Natural killer cell (primary cell): ENCODE measurements around the gene KRTAP4-6. TPM values are rescaled to one million over a fixed set of nuclear protein-coding genes. Genes with fewer than 3 reads are reported as not detected.
"Not testable (repeated sequence)": the region's sequence is repeated elsewhere in the genome, so short reads cannot be mapped to it uniquely, and the experiment has no call there.

Experiments used
- ATAC-seq, 3 donors: fragments of 150-1000 bp in 2 of 3; fragments of 200-7000 bp in 1 of 3; cut with Tn5 transposase; 1 replicate in 1 of 3; 2 replicates in 2 of 3; pipeline ENCODE4 v1.10.0; 2021; ENCODE audit warnings: mild to moderate bottlenecking in 2 of 3, moderate library complexity in 2 of 3
- DNase-seq, 2 donors: peaks; one replicate each; pipeline versions ENCODE4 v3.0.0 to v3.0.0-alpha.2; 2013 to 2021; ENCODE audit warnings: mixed read lengths in 1 of 2
- H3K27ac ChIP-seq: one replicate; pipeline ENCODE4 v1.5.1; 2013; ENCODE audit warnings: mild to moderate bottlenecking, low read length
- H3K27me3 ChIP-seq: one replicate; pipeline ENCODE4 v1.6.1; 2013; ENCODE audit warnings: low read length; ENCODE audit not compliant: control insufficient read depth, insufficient read depth
- H3K36me3 ChIP-seq: one replicate; pipeline ENCODE4 v1.6.1; 2013; ENCODE audit warnings: low read length; ENCODE audit not compliant: control insufficient read depth, insufficient read depth
- H3K4me1 ChIP-seq: one replicate; pipeline ENCODE4 v1.6.1; 2013; ENCODE audit warnings: low read length; ENCODE audit not compliant: control insufficient read depth, insufficient read depth
- H3K4me3 ChIP-seq: one replicate; pipeline ENCODE4 v1.5.1; 2013; ENCODE audit warnings: low read length
- H3K9me3 ChIP-seq: one replicate; pipeline ENCODE4 v1.6.1; 2013; ENCODE audit warnings: low read length; ENCODE audit not compliant: control insufficient read depth, insufficient read depth
- H3K27ac Mint-ChIP-seq, 2 donors: one replicate each; pipeline ENCODE4 v1.8.0; 2022; ENCODE audit warnings: mild to moderate bottlenecking in 2 of 2, mixed read lengths in 2 of 2, moderate library complexity in 1 of 2
- H3K27me3 Mint-ChIP-seq, 2 donors: one replicate each; pipeline ENCODE4 v1.8.0; 2022; ENCODE audit warnings: low read depth in 2 of 2, mixed read lengths in 2 of 2
- H3K36me3 Mint-ChIP-seq: one replicate; pipeline ENCODE4 v1.8.0; 2022; ENCODE audit warnings: mixed read lengths
- H3K4me1 Mint-ChIP-seq, 2 donors: one replicate each; pipeline ENCODE4 v1.8.0; 2022; ENCODE audit warnings: mixed read lengths in 2 of 2
- H3K4me3 Mint-ChIP-seq: one replicate; pipeline ENCODE4 v1.8.0; 2022; ENCODE audit warnings: mild to moderate bottlenecking, moderate library complexity, mixed read lengths
- H3K9me3 Mint-ChIP-seq, 2 donors: one replicate each; pipeline ENCODE4 v1.8.0; 2022; ENCODE audit warnings: mixed read lengths in 2 of 2
- CTCF ChIP-seq: fragments of 200-600 bp; IDR thresholded peaks from one replicate; pipeline ENCODE4 v1.8.0; 2022; ENCODE audit warnings: antibody characterized with exemption
- WGBS: methylation state at CpG from one replicate; pipeline ENCODE4 v1.1.7; 2013; ENCODE audit warnings: missing lambda C conversion rate; ENCODE audit not compliant: insufficient coverage; 5-methylcytosine and 5-hydroxymethylcytosine counted together
- intact Hi-C: fragments of 100-400 bp; cut with micrococcal nuclease; formaldehyde crosslinking; loops from one replicate; pipeline ENCODE4 v1.14.2; 2022
- total RNA-seq, 4 donors: library from RNA; stranded (reverse); fragments of 120-200 nt in 1 of 4; gene quantifications; one replicate each; pipeline versions ENCODE4 v1.2.3 to v1.2.4, GENCODE V29; 2013 to 2022

Gene KRTAP4-6
- total RNA-seq, 3 donors from 2014 or later (not counting 1 experiment from before 2014, with no cell fraction given) = not detected

- DNase-seq (no peak), ATAC-seq (no peak)
- peaks cover 11 to 34% of the 10 kb centered on the region in 2 donors for H3K27me3 Mint-ChIP-seq
- Histone ChIP-seq H3K27ac (no peak overlapping the region), H3K4me1 (no peaks in the 10 kb centered on the region), H3K27me3 (no peaks in the 10 kb centered on the region), H3K4me3 (no peak overlapping the region), H3K9me3 (no peaks in the 10 kb centered on the region), H3K36me3 (no peaks in the 10 kb centered on the region)
- WGBS = 84% methylated on average over 7 of the region's 7 CpGs
- H3K9me3 Mint-ChIP-seq = no peaks in the 10 kb centered on the region
- no peaks in the 10 kb centered on the region for H3K36me3 Mint-ChIP-seq
- intact Hi-C loops = no loop called here
- no peak overlapping the region for H3K4me3 Mint-ChIP-seq
- no peak for TF ChIP-seq CTCF
- H3K4me1 Mint-ChIP-seq = no peaks in the 10 kb centered on the region
- H3K27ac Mint-ChIP-seq = no peak overlapping the region
Observed at GRCh38 chr17:41167561-41167960, 27.2 kb upstream of the KRTAP4-6 start.

GRCh38 chr17:41163828-41164227 is 23.5 kb upstream of the KRTAP4-6 start:
- H3K27me3 ChIP-seq = no peaks in the 10 kb centered on the region
- H3K27ac Mint-ChIP-seq = no peak overlapping the region
- 88% methylated on average over 5 of the region's 7 CpGs for WGBS

GRCh38 chr17:41160648-41161047 is 20.3 kb upstream of the KRTAP4-6 start, which contains the start of gene KRTAP4-4:
TSS of gene KRTAP4-4 (minus strand) at chr17:41160748. CDS start at chr17:41160691, 57 bp downstream.
- Mint-ChIP-seq H3K4me1 (no peaks in the 10 kb centered on the region), H3K9me3 (no peaks in the 10 kb centered on the region), H3K4me3 (no peak within 1 kb of the TSS), H3K27me3 (peaks cover 25 to 50% of the 10 kb centered on the region in 2 donors), H3K36me3 (no peaks in the 10 kb centered on the region), H3K27ac (no peak within 1 kb of the TSS)
- H3K4me1 ChIP-seq = no peaks in the 10 kb centered on the region
- H3K27ac ChIP-seq = no peak within 1 kb of the TSS
- TF ChIP-seq CTCF = no peak
- 92% methylated on average over 1 of the region's 1 CpG for WGBS
- ATAC-seq = no peak
- intact Hi-C loops = no loop called here
- peaks cover 14% of the 10 kb centered on the region for H3K27me3 ChIP-seq
- H3K36me3 ChIP-seq = no peaks in the 10 kb centered on the region
- H3K9me3 ChIP-seq = no peaks in the 10 kb centered on the region
- no peak within 1 kb of the TSS for H3K4me3 ChIP-seq
- DNase-seq = no peak

More at GRCh38 chr17:41163828-41164227, 23.5 kb upstream of the KRTAP4-6 start:
- ATAC-seq = no peak
- no peaks in the 10 kb centered on the region for H3K4me1 Mint-ChIP-seq
- Histone ChIP-seq H3K4me1 (no peaks in the 10 kb centered on the region), H3K4me3 (no peak overlapping the region), H3K9me3 (no peaks in the 10 kb centered on the region), H3K27ac (no peak overlapping the region), H3K36me3 (no peaks in the 10 kb centered on the region)
- H3K9me3 Mint-ChIP-seq = no peaks in the 10 kb centered on the region
- peaks cover 10 to 26% of the 10 kb centered on the region in 2 donors for H3K27me3 Mint-ChIP-seq
- intact Hi-C loops = no loop called here
- H3K36me3 Mint-ChIP-seq = no peaks in the 10 kb centered on the region
- DNase-seq = no peak
- no peak for TF ChIP-seq CTCF
- no peak overlapping the region for H3K4me3 Mint-ChIP-seq

GRCh38 chr17:41160190-41160589 is 19.8 kb upstream of the KRTAP4-6 start:
- WGBS = 93% methylated on average over 3 of the region's 3 CpGs
- H3K4me3 ChIP-seq, H3K27ac ChIP-seq, DNase-seq, H3K4me1 Mint-ChIP-seq, H3K4me1 ChIP-seq, H3K36me3 ChIP-seq, H3K36me3 Mint-ChIP-seq, H3K4me3 Mint-ChIP-seq, ATAC-seq, intact Hi-C loops, H3K9me3 Mint-ChIP-seq, H3K27ac Mint-ChIP-seq, H3K9me3 ChIP-seq: not testable (repeated sequence)
- H3K27me3 ChIP-seq = peaks cover 16% of the 10 kb centered on the region
- H3K27me3 Mint-ChIP-seq = peaks cover 25 to 55% of the 10 kb centered on the region in 2 donors
